Cerebellar nuclear complex (tissue), 1 donor: ENCODE data around the gene TMED9.
A peak's percentile ranks its signal among the peaks of the same experiment; 100 is the strongest.

Experiments
- DNase-seq, 2 experiments: peaks; one replicate each; lab custom pipeline; 2025; lab: John Stamatoyannopoulos, UW

Gene TMED9

GRCh38 chr5:177578316-177578715, 13.7 kb upstream of the TMED9 start:
- DNase-seq: no peak

- DNase-seq: no peak
Measured at GRCh38 chr5:177588413-177588909, 3.5 kb upstream of the TMED9 start.

GRCh38 chr5:177590406-177590805, 1.6 kb upstream of the TMED9 start:
- no peak for DNase-seq

- DNase-seq: no peak
Measured at GRCh38 chr5:177591690-177592009, 353 bp upstream of the TMED9 start.

GRCh38 chr5:177592905-177593304, 902 bp downstream of the TMED9 start:
- no peak for DNase-seq

- no peak for DNase-seq
Measured at GRCh38 chr5:177593511-177593910, 1.5 kb downstream of the TMED9 start.

GRCh38 chr5:177594071-177594470, 2.1 kb downstream of the TMED9 start:
- DNase-seq: no peak

- no peak for DNase-seq
Measured at GRCh38 chr5:177595026-177595585, 3.1 kb downstream of the TMED9 start.

GRCh38 chr5:177595991-177596774, 4.2 kb downstream of the TMED9 start:
- DNase-seq: no peak

- DNase-seq: no peak
Measured at GRCh38 chr5:177596775-177597238, 4.8 kb downstream of the TMED9 start.

GRCh38 chr5:177598477-177598876, 6.5 kb downstream of the TMED9 start:
- no peak for DNase-seq

- peak in 1 of 2 experiments; percentile 24 for DNase-seq
Measured at GRCh38 chr5:177599731-177600507, 7.9 kb downstream of the TMED9 start, which contains the start of gene B4GALT7. TSS of gene B4GALT7 (plus strand) at chr5:177600132. CDS start at chr5:177600211, 79 bp downstream.

GRCh38 chr5:177600508-177601018, 8.6 kb downstream of the TMED9 start:
- no peak for DNase-seq

GRCh38 chr5:177601126-177601525, 9.1 kb downstream of the TMED9 start:
- no peak for DNase-seq

- no peak for DNase-seq
Measured at GRCh38 chr5:177601577-177602457, 9.8 kb downstream of the TMED9 start.

- no peak for DNase-seq
Measured at GRCh38 chr5:177602458-177602830, 10.4 kb downstream of the TMED9 start.

GRCh38 chr5:177603631-177604030, 11.6 kb downstream of the TMED9 start:
- no peak for DNase-seq

GRCh38 chr5:177604116-177604521, 12.1 kb downstream of the TMED9 start:
- DNase-seq: no peak

- no peak for DNase-seq
Measured at GRCh38 chr5:177604656-177605055, 12.7 kb downstream of the TMED9 start.

GRCh38 chr5:177605078-177605477, 13.1 kb downstream of the TMED9 start:
- no peak for DNase-seq

- no peak for DNase-seq
Measured at GRCh38 chr5:177605667-177606066, 13.7 kb downstream of the TMED9 start.
